GM19452 (cell line): ENCODE data around the gene SPSB3.

Source experiments
- ATAC-seq: cut with Tn5 transposase; IDR thresholded peaks from one replicate; pipeline ENCODE4 v1.9.1; 2021; ENCODE audit not compliant: unreplicated experiment

Gene SPSB3

GRCh38 chr16:1790261-1790610 lies 7.9 kb upstream of the SPSB3 start:
- ATAC-seq: no peak

- no peak for ATAC-seq
These were observed 7.3 kb upstream of the SPSB3 start for GRCh38 chr16:1789643-1790045.

- no peak for ATAC-seq
These were observed 6.3 kb upstream of the SPSB3 start for GRCh38 chr16:1788708-1789100.

- ATAC-seq: no peak
These were observed 5.8 kb upstream of the SPSB3 start for GRCh38 chr16:1788095-1788707.

GRCh38 chr16:1787322-1788094 lies 5.1 kb upstream of the SPSB3 start:
- ATAC-seq: no peak

- ATAC-seq: no peak
These were observed 4.6 kb upstream of the SPSB3 start for GRCh38 chr16:1787056-1787321.

GRCh38 chr16:1786242-1787055 lies 4.1 kb upstream of the SPSB3 start:
- no peak for ATAC-seq

- ATAC-seq: no peak
These were observed 3.4 kb upstream of the SPSB3 start for GRCh38 chr16:1785846-1786170.

- no peak for ATAC-seq
These were observed 2.8 kb upstream of the SPSB3 start for GRCh38 chr16:1784977-1785845.

- ATAC-seq: peak; percentile 8
These were observed 488 bp downstream of the SPSB3 start for GRCh38 chr16:1781758-1782407.

- no peak for ATAC-seq
These were observed 1.1 kb downstream of the SPSB3 start for GRCh38 chr16:1781254-1781653.

- no peak for ATAC-seq
These were observed 1.7 kb downstream of the SPSB3 start for GRCh38 chr16:1780677-1781072.

GRCh38 chr16:1779741-1780676 lies 2.4 kb downstream of the SPSB3 start:
- ATAC-seq: no peak

GRCh38 chr16:1779234-1779701 lies 3.1 kb downstream of the SPSB3 start:
- ATAC-seq: no peak

GRCh38 chr16:1778200-1779179 lies 3.9 kb downstream of the SPSB3 start:
- ATAC-seq: no peak

GRCh38 chr16:1777375-1778199 lies 4.8 kb downstream of the SPSB3 start:
- ATAC-seq: no peak

GRCh38 chr16:1776991-1777374 lies 5.4 kb downstream of the SPSB3 start:
- ATAC-seq: no peak

GRCh38 chr16:1776672-1776955 lies 5.8 kb downstream of the SPSB3 start:
- ATAC-seq: no peak
